GM12892 (cell line): ENCODE results near the gene GFOD2.

ENCODE experiments used
- POLR2A ChIP-seq: IDR thresholded peaks from 2 replicates; pipeline ENCODE4 v1.6.1; 2011; ENCODE audit warnings: low read depth, low read length, control low read depth
- POLR2AphosphoS5 ChIP-seq: IDR thresholded peaks from 2 replicates; pipeline ENCODE4 v1.6.1; 2011; ENCODE audit warnings: low read depth, low read length, control low read depth

DNA sequence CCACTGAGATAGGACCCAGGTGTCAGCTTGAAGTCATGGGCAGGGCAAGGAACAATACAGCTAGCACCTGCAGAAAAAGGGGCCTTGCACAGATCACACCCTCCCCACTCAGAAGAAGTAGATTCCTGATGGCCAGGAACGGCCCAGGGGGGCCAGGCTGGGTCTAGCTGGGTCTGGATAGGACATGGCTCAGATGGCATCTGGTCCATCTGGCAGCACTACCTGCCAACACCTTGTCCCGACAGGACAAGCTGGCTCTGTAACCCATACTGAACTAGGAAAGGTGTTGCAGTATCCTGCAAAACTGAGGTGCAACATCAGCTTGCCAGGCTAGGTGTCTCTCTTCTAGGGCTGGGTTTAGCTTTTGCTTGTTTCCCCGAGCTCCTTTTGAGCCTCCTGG lies 38.9 kb upstream of the GFOD2 start:
- TF ChIP-seq POLR2A, result no peak
- no peak for TF ChIP-seq POLR2AphosphoS5
